ENCODE results near the gene SPECC1L.

GRCh38 chr22:24324137-24324536, 53.5 kb downstream of the SPECC1L start:
- TF ChIP-seq CTCF (IDR thresholded peaks at IDR 0.05) = no peak
- TF ChIP-seq POLR2A (IDR thresholded peaks at IDR 0.05) = no peak

Measured in uterus (tissue), 2 donors.